Superior temporal gyrus (tissue), 1 donor: ENCODE data around the gene ARHGAP27.
"Not testable (repeated sequence)": the region's sequence is repeated elsewhere in the genome, so short reads cannot be mapped to it uniquely, and the experiment has no call there.

ENCODE experiments used
- DNase-seq: peaks from one replicate; pipeline ENCODE4 v3.0.0-alpha.2; 2016; ENCODE audit errors: extremely low spot score

Gene ARHGAP27

DNA sequence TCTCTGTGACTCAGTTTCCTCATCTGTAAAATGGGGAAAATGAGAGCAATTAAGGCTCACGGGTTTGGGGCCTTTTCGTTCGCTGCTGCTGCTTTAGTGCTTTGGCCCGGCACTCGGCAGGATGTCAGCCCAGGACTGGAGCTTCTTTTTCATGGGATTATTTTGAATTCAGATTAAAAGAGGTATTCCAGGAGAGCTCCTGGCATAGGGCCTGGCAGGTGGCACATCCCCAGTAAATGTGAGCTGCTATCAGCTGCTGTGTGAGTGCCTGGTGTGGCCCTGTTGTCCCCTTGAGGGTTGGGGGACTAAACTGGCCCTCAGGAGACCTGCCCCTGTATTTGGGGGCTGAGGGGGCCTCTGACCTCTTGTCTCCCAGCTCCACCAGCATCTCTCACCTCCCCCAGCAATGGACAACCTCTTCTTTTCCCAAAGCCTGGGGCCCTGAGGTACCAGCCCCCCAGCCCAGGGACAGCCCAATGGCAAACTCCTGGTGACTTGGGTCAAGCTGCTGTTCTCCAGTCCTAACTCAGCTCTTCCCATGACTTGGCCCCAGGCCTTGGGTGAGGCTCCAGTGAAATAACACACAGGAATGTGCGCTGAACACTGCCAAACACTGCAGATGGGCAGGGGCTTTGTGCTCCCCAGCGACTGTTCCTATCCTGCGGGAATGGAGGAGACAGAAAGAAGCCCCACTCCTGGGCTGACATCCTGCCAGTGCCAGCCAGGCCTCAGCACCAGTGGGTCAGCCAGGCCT lies 14.4 kb upstream of the ARHGAP27 start:
- not testable (repeated sequence) for DNase-seq

DNA sequence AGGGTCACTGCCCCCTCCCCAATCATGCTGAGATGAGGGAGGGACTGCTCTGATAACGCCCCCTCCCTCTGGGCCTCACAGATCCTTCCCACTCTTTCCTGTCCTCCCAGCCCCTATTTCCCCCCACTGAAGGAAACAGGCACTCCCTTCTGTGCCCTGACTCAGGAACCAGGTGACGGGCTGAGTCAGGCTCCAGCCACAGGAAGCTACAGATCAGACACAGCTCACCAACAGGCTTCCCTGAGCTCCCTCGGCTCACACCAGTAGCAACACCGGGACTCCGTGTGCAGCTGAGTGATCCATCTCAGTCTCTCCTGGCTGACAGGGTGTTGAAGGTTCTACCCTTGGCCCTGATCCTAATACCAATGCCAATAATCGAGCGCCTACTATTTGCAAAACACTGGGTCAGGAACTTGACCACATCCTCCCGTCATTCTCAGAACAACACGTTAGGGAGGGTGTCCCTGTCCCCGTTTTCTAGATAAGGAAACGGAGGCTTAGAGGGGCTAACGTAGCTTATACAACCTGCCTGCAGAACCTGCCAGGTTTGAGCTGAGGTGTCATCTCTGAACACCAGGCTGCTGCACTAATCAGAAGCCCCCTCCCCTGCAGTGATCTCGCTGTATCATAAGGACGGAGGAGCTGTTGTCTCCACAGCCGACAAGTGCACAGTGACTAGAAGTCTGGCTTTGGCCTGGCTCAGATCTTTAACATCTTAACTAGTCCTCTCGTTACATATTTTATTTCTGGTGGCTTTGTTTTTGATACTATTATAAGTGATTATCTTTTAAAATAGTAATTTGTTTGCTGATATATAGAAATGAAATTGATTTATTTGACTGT lies 13.5 kb upstream of the ARHGAP27 start:
- DNase-seq: not testable (repeated sequence)

DNA sequence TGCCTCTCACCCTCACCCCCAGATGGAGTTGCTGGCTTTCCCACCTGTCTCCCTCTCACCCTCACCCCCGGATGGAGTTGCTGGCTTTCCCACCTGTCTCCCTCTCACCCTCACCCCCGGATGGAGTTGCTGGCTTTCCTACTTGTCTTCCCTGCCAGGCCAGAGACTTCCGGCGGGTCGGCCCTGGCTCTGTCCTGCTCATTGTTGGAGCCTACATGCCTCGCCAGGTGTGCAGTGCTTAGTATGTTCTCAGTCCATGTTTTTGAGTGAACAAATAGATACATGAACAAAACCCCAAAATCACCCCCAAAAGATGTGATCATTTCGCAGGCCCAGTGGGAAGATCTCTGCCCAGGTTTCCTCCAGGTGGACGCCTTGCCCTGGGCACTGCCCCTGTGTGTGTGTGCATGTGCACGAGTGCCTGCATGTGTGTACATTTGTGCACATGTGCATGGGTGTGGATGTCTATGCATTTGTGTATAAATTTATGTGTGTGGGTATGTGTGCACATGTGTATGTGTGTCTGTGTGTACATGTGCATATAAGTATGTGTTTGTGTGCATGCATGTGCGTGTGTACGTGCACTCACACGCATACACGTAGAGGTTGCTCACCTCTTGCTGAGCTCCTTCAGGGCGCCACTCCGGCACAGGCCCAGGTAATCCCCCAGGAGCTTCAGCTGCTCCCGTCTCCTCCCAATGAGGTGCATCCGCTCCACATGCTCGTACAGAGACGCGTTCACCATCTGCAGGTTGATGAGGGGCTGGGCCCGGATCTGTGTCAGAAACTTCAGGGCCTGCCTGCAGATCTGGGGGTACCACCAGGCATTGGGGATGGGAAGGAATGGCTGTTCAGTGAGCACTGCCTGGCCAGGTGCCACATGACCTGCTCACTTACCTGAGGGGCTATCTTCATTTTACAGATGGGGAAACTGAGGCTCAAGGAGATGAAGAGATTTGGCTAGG lies 12.5 kb upstream of the ARHGAP27 start:
- not testable (repeated sequence) for DNase-seq

DNA sequence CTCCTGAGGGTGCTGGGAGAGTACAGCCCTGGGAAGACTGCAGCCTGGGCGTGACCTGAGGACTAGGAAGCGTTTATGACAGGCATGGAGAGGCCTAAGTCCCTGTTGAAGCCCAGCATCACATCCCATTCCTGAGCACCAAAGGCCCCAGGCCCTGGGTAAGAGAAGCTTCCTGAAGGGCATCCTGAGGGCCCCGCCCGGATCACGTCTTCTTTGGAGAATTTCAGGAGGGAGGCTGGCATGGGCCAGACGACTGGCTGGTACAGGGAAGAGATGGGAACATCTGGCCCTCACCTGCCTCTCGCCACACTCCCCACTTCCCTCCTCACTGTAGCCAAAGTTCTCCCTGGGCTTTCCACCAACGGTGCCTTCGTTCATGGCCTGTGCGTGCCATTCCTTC lies 11.6 kb upstream of the ARHGAP27 start:
- DNase-seq: not testable (repeated sequence)

DNA sequence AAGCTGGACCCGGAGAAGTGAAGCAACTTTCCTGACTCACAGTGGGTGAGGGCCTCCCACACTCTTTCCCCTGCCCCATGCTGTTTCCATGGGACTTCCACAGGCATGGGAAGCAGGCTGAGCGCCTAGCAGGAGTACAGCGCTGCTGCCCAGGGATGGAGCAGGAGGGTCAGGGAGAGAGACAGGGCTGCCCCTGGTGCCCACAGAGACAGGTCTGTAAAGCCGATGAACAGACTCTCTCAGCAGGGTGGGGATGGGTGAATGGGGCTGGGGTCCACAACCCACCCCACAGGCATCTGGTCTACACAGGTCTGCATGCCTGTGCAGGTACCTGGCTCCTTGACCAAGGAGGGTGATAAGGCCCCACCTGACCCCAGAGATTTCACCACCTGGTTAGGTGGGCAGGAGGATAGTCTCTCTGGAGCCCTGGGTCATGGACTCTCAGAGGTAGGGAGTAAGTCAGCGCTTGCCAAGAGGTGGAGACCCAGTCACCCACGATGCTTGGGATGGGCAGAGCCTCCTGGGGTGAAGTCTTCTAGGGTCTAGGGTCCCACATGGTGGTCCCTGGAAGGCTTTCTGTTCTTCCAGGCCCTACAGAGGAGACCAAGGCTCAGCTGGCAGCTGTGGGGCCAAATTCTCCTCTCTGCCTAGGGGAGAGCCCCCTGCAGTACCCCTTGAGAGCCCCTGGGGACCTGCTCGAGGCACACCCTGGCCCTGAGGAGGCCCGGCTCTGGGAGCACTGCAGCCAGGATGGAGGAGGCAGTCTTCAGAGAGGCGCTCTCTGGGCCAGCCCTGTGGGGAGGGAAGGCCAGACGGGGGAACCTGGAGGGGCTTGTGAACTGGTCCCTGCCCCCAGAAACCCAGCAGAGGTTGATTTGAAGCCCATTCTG lies 10.9 kb upstream of the ARHGAP27 start:
- DNase-seq: not testable (repeated sequence)

DNA sequence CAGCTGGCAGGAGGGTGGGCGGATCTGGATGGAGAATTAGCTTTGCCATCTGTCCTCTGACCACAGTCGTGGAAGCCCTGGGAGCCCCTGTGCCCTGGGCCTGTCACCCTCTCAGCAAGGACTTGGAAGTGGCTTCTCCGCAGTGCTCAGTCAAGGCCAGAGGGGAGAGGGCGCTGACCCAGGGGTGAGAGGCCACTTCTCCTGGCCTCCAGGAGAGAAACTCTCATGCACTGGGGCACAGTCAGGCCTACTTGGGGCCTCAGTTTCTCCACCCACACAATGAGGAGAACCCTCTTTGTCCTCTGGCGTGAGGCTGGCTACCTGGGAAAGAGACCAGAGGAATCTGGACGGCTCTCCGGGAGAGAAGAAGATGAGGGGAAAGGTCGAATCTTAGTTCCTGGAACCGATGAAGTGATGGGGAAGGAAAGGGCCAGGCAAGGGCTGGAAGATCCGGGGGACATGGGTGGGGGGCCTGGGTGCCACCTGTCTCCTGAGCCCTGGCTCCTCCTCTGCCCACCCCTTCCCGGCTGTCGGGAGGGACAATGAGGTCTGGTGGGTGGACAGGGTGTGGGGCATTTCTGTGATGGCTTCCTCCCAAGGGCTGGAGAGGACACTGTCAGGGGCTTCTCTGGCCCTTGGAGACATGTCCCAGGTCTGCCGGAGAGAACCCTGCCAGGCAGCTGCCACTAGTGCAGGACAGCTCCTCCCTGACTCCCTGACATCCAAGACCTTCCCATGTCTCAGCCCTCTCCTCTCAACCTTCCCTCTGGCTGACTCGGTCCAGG lies 9.0 kb upstream of the ARHGAP27 start:
- DNase-seq: no peak

DNA sequence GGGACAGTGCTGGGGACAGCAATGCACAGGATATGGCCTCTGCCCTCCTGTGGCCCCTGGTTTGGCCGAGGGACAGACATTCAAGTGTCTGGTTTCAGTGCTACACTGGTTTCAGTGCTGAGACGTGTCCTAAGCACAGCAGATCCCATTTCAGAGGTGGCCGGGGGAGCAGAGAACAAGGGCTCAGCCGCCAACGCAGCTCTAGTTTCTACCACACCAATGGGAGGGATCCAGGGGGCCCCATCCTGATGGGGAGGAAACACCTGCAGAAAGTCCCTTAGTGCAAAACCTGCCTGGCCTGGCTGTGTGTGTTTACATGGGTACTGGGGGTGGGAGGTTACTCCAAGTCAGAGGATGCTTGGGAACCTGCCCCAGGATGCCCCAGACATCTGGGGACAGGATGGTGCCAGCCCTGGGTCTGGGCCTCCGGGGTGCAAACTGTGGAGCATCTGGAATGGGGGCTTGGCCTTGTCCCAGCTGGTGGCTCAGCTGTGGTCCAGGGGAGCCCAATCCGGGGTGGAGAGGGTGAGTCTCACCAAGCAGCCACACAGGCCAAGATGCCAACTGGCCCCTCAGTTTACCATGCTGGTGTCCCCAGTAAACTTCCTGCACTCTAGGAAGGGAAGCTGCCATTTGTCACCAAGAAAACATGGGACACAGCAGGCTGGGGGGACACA lies 8.3 kb upstream of the ARHGAP27 start:
- DNase-seq: not testable (repeated sequence)

DNA sequence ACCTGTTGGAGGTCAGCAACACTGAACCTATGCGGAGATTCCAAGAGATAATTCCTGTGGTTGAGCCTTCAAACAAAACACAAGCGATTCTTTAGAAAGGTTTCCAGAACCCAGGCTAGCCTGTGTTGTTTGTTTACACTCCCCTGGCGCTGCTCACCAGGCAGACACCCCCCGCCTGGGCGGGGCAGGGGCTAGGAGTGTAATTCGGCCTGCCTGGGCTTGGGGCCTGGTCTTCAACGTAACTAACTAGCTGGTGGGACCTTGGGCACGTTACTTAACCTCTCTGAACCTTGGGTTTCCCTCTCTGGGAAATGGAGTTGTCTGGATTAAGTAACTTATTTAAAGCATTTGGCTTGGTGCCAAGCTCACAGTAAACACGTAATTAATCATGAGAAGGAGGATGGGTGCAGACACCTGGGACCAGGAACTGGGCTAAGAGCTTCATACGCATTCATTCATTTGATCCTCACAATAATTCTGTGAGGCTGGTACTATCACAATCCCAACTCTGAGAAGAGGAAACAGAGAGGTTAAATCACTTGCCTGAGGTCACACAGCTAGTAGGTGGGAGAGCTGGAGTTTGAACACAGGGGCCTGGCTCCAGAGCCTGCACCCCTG lies 7.6 kb upstream of the ARHGAP27 start:
- no peak for DNase-seq

DNA sequence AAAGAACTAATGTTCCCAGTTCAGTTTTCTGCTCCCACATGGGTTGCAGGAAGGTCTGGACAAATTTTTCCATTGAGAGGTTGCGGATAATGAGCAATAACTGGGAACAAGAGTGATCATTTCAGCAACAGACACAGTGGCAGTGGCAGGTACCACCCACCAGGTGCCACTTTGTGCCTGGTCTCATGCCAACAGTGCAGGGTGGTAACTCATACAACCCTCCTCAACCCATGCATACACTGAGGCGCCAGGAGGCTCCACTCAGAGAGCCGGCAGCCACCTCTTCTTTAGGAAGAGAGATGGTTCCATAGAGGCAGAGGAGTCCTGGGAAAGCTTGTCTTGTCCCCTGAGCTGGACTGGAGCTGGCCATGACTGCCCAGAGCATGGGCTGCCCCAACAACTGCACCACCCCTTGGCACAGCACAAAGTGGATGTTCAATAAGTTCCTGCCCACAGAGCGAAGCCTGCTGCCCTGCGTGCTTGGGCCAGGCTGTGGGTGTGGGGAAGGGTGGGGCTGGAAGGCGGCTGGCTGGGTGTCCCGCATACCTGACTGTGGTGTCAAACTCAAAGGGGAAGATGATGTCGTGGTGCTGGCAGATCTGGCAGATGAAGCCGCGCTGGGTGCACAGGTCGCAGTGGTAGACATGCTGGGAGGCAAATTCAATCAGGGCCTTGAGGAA lies 6.4 kb upstream of the ARHGAP27 start:
- no peak for DNase-seq

DNA sequence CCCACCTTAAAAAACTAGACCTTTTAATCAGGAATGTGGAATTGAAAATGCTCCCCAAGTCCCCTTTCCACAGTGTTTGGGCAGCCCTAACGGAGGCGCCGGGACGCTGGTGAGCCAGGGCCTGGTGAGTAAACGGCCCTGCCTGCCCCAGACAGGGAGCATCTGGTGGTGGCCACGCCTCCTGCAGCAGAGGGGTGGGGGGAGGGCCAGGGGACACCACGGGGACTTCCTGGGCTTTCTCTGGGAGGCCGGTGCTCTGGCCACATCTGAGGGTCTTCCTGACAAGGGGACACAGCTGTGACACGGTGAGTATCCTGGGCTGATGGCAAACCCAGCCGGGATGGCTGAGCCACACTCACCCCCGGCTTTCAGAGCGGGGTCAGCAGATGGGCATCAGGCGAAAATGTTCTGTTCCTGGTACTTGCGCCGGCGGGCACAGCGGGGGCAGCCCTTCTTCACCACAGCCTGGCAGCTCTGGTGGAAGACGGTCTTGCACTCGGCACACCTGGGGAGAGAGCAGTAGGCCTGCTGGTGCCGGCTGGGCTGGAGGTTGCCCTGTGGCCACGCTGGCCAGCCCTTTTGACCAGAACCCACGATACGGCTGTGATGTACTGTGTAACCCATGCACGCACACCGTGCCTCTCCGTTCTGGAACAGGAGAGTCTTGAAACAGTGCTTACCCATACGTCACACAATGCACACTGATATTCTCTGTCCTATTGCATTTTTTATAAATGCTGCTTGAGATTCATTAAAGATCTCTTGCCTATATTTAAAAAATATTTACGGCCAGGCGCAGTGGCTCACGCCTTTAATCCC lies 5.0 kb upstream of the ARHGAP27 start:
- no peak for DNase-seq

DNA sequence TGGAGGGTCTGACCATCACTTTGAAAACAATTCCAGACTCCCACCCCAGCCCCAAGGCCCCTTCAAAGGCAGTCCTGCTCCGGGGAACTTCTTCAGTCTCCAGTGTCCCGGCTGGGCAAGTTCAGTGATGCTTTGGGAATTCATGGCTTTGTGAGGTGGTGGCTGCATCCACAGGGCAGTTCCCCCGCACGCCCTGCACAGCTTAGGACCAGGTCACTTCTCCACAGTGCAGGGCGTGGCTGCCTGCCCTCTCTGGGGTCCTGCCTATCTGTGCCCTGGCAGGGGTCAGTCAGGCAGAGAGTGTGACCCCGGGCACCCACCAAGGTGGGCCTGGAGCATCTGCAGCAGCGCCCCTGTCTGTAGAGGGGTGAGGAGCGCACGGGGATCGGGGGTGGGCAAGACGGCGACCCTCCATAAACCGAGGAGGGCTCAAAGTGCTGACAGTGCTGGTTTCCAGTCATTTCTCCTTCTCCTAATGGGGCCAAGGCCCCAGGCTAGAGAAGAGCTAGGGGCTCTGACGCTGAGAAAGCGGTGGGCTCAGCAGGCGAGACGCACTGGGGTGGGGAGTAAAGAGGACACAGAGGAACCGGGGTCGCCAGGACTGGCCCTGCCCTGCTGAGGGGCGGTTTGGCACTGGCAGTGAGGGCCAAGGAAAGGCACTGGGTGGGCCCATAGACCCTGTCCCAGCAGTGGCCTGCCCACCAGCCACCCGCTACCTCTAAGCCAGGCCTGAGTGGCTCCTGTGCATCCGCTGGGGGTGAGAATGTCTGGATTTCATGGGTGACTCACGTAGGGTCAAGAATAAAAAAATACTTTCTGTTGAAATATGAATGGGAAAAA lies 4.2 kb upstream of the ARHGAP27 start:
- no peak for DNase-seq

DNA sequence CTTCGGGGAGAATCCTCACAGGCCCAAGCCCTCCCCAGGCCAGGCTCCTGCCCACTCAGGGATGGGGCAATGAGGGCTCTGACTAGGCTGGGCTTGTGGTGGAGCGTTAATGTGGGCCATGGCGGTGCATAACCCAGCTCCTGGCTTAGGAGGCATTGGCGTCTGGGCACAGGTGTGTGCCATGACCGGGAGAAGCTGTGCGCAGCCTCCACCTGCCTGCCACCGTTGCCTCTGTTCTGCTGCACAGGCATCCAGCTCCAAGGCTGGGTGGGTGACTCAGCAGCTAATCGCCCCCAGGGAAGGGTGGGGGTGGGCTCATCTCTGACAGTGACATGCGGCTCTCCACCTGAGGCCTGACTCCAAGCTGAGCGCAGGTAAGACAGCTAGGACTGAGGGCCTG lies 3.5 kb upstream of the ARHGAP27 start:
- DNase-seq: no peak

DNA sequence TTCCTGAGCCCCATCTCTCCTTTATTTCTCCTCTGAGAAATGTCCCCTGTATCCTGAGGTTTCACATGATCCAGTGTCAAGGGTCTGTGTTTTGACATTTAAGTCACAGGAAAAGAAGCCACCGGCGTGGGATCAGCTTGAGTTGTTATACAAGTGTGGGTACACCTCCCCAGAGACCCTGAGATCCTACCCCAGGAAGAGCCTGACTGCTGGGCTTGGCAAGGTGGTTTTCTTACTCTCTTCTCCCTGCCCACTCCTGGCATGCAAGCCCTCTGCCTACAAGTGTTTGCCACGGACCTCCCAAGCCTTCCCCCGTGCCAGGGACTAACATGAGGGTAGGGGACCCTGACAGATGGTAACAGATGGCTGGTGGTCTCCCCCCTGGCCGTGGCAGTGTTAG lies 2.8 kb upstream of the ARHGAP27 start:
- no peak for DNase-seq

DNA sequence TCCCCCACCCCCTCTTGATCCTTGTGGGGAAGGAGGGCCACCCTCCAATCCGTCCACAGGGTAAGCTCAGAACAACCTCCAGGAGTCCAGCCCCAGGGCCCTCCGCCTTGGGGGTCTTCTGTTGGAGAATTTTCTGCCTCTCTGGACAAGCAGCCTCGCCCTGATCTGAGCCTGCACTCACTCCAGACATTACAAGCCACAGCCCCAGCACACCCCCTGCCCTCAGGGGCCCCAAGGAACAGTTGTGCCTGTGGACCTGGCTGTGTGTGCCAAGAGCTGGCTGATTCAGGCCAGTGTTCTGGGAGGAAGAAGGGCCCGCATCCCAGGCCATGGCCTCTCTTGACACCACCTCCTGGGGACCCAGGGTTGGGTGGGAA lies 477 bp upstream of the ARHGAP27 start:
- no peak for DNase-seq

DNA sequence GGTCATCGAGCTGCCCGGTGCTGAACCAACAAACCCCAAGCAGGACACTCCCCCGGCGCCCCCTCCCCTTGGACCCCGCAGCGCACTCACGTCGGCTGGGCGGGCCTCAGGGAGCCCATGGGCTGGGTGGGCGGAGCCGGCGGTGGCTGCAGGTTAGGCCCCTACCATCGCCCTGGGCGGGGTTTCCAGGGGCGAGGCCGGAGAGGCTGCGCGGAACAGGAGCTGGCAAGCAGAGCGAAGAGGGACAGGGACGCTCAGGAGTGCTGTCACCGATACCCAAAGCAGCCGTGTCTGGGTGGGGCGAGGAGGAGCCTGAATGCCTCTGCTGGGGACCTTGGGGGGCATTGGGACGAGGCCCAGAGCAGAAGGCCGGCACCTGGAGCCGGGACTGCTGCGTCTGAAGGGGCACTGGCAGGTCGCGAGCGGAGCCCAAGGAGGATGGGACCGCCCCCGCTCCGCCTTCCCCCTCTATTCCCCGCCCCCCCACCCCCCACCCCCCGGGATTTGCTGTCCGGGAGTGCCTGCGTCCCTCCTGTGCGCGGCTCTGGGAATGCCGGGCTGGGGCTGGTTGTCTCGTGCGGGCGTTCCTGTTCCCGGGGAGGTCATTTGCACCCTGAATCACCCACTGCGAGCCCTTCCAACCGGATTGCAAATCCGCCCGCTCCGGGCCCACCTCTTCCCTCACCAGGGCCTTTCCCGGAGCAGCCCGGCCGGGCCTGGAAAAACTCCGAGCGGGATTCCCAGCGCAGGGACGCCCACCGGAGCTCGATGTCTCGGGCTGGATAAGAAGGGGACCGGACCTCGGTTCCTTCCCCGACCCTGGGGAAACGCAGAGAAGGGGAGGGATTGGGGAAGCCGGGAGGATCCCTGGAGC lies 902 bp downstream of the ARHGAP27 start:
- no peak for DNase-seq
